Ovary (tissue), 9 donors: Measurements from ENCODE around the gene GALNT3. TPM values are rescaled to one million over a fixed set of nuclear protein-coding genes. Genes with fewer than 3 reads are reported as not detected.

Experiments
- DNase-seq, 5 donors: peaks; one replicate each; pipeline ENCODE4 v3.0.0-alpha.2; 2019 to 2020
- H3K27ac ChIP-seq, 2 donors: fragments of 200-600 bp; one replicate each; pipeline versions ENCODE4 v1.5.1 to v1.8.0; 2019 to 2022
- H3K27me3 ChIP-seq: fragments of 200-600 bp; one replicate; pipeline ENCODE4 v1.8.0; 2022
- H3K36me3 ChIP-seq: fragments of 200-600 bp; sonication (generic); one replicate; pipeline ENCODE4 v1.5.1; 2019
- H3K4me1 ChIP-seq: one replicate; pipeline ENCODE4 v1.8.1; 2013; ENCODE audit warnings: mild to moderate bottlenecking, moderate library complexity; ENCODE audit not compliant: insufficient read depth
- H3K4me3 ChIP-seq: fragments of 200-600 bp; sonication (generic); one replicate; pipeline ENCODE4 v1.5.1; 2017
- H3K9me3 ChIP-seq, 2 donors: fragments of 200-600 bp in 1 of 2; sonication (generic) in 1 of 2; one replicate each; pipeline versions ENCODE4 v1.5.1 to v1.8.1; 2013 to 2019; ENCODE audit warnings: mild to moderate bottlenecking in 1 of 2, moderate library complexity in 1 of 2
- EP300 ChIP-seq: sonication (generic); formaldehyde crosslinking; IDR thresholded peaks from one replicate; pipeline ENCODE4 v1.6.1; 2017; ENCODE audit warnings: antibody characterized with exemption
- POLR2A ChIP-seq: fragments of 450-650 bp; IDR thresholded peaks from one replicate; pipeline ENCODE4 v1.6.1; 2017; ENCODE audit warnings: antibody characterized with exemption, mild to moderate bottlenecking, moderate library complexity
- WGBS, 3 donors: extraction: QIAGEN DNeasy Blood & Tissue Kit in 1 of 3; methylation state at CpG; one replicate each; pipeline versions ENCODE4 v1.1.5 to v1.1.7; 2013 to 2017; 5-methylcytosine and 5-hydroxymethylcytosine counted together
- intact Hi-C, 4 donors: fragments of 100-400 bp; cut with DNase I; formaldehyde crosslinking; loops; one replicate each; pipeline versions ENCODE4 v1.11.0 to v1.15.1; 2022 to 2023
- polyA plus RNA-seq, 2 donors: library from polyadenylated mRNA; stranded (reverse); fragments of 200-250 nt in 1 of 2; fragments of 350-450 nt in 1 of 2; fragmentation: Illumina TruSeq in 1 of 2; extraction: RNeasy Lipid Tissue Mini Kit (QIAGEN cat#74804) in 1 of 2; gene quantifications; one replicate each; pipeline ENCODE4 v1.2.3, GENCODE V29; 2013 to 2014
- total RNA-seq, 7 donors: library from RNA; depleted of rRNA in 2 of 7; stranded (reverse); fragments of >200 nt in 2 of 7; fragmentation: NEBNext Ultra II Directional in 3 of 7; extraction: Animal tissue kit (Norgen Biotek cat#: 25700) in 3 of 7; gene quantifications; one replicate each; pipeline versions ENCODE4 v1.1.0 to v1.2.4, GENCODE V29; 2016 to 2023
- TF ChIP-seq, protein P1 (sequence below), 3 donors: fragments of 450-650 bp in 2 of 3; fragments of 200-600 bp in 1 of 3; IDR thresholded peaks; one replicate each; pipeline versions ENCODE4 v1.5.1 to v1.8.0; 2016 to 2022; ENCODE audit warnings: antibody characterized with exemption in 3 of 3, mild to moderate bottlenecking in 1 of 3
- donor health status: DM: no; HTN: no; CAD: no; lungs with moderate emphysema.
- donor health status: DM: no; HTN: no; CAD: no.
- donor health status: Bipolar disorder and iron deficiency.
- donor health status: DM: yes; HTN: yes; CAD: no.
- donor health status: DM: no; HTN: no; CAD: no.
- donor health status: DM: yes; HTN: yes; CAD: no.

GALNT3 gene
- total and polyA plus RNA-seq, 9 donors: 2.7 to 32.7 (median 5.2) TPM

DNA sequence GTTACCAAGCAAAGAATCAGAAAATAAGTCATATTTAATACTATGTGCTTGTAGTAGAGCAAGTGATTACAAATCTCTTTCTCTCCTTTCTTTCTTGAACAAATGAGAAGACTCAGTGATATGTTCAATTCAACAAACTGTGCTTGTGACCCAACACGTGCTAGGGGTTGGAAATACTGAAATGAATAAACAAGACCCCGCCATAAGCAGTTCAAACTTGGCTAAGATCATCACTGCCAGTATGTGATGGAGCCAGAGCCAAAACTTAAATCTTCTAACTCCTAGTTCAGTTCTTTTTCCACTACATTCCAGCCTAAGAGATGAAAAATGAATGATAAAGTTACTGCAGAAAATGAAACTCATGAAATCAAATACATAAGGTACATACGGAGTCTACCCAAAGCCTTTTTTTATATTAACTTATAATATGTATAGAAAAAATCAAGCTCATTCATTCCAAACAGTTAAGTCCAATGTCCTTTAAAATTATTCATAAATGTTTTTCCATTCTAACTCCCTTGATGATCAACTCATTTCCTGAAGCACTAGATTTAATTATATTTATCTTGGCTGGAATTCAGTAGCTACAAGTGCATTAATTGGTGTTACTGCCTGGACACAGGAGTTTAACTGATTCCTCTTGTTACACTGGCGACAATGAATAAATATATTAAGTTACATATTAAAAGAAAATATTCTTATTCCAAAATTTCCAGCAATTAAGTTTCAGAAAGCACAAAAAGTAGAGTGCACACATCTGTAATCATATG lies 36.0 kb downstream of the GALNT3 start:
- Histone ChIP-seq H3K27ac (no peak overlapping the region), H3K4me1 (no peaks in the 10 kb centered on the region)
- WGBS, 3 donors: 67 to 76% (median 71%) methylated on average over 4 of the region's 4 CpGs

DNA sequence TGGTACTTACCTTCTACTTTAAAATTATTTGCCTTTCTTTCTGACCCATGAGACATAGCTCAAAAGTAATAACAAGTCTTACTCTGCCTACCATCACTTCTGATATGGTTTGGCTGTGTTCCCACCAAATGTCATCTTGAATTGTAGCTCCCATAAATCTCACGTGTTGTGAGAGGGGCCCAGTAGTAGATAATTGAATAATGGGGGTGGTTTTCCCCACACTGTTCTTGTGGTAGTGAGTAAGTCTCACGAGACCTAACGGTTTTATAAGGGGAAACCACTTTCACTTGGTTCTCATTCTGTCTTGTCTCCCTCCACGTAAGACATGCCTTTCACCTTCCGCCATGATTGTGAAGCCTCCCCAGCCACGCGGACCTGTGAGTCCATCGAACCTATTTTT lies 47.5 kb downstream of the GALNT3 start:
- Histone ChIP-seq H3K4me3 (no peak overlapping the region), H3K9me3 (no peaks in the 10 kb centered on the region), H3K27ac (no peak overlapping the region), H3K4me1 (no peaks in the 10 kb centered on the region), H3K36me3 (no peaks in the 10 kb centered on the region), H3K27me3 (no peaks in the 10 kb centered on the region)
- intact Hi-C loops: no loop called here
- DNase-seq: no peak
- TF ChIP-seq EP300 (no peak), POLR2A (no peak)
- TF ChIP-seq, protein P1, sequence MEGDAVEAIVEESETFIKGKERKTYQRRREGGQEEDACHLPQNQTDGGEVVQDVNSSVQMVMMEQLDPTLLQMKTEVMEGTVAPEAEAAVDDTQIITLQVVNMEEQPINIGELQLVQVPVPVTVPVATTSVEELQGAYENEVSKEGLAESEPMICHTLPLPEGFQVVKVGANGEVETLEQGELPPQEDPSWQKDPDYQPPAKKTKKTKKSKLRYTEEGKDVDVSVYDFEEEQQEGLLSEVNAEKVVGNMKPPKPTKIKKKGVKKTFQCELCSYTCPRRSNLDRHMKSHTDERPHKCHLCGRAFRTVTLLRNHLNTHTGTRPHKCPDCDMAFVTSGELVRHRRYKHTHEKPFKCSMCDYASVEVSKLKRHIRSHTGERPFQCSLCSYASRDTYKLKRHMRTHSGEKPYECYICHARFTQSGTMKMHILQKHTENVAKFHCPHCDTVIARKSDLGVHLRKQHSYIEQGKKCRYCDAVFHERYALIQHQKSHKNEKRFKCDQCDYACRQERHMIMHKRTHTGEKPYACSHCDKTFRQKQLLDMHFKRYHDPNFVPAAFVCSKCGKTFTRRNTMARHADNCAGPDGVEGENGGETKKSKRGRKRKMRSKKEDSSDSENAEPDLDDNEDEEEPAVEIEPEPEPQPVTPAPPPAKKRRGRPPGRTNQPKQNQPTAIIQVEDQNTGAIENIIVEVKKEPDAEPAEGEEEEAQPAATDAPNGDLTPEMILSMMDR (IDR thresholded peaks at IDR 0.05): no peak
- 93 to 94% (median 94%) methylated on average over 8 of the region's 8 CpGs for WGBS, 3 donors

More for the DNA sequence above, 36.0 kb downstream of the GALNT3 start:
- Histone ChIP-seq H3K9me3 (no peaks in the 10 kb centered on the region), H3K4me3 (no peak overlapping the region), H3K27me3 (no peaks in the 10 kb centered on the region), H3K36me3 (no peaks in the 10 kb centered on the region)
- TF ChIP-seq, protein P1 (IDR thresholded peaks at IDR 0.05): no peak
- no peak for TF ChIP-seq EP300
- no peak for TF ChIP-seq POLR2A
- no peak for DNase-seq
- intact Hi-C loops: no loop called here

DNA sequence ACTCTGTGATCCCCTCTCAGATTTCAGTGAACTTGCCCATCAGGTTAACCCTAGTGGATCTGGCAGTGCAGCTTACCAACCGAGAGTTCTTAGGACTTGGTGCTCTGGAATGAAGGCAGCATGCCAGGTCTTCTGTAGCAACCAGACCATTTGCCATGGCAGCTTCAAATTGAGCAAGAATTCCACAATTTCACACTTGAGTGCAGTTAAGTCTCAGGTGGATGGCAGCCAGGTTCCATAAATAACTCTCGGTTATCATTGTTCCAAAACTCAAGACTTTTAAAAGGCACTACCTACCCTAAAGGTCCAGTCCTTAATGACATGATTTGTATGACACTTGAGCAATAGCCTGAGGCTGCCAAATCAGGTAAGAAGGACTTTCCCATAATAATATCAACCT lies 48.1 kb downstream of the GALNT3 start:
- DNase-seq: no peak
- H3K9me3 ChIP-seq: no peaks in the 10 kb centered on the region
- no peaks in the 10 kb centered on the region for H3K36me3 ChIP-seq
- H3K4me3 ChIP-seq: no peak overlapping the region
- H3K27ac ChIP-seq: no peak overlapping the region
- H3K27me3 ChIP-seq: no peaks in the 10 kb centered on the region
- TF ChIP-seq, protein P1 (IDR thresholded peaks at IDR 0.05): no peak
- TF ChIP-seq POLR2A (no peak), EP300 (no peak)
- H3K4me1 ChIP-seq: no peaks in the 10 kb centered on the region
- intact Hi-C loops: no loop called here
- WGBS, 3 donors: 60 to 78% (median 76%) methylated on average over 2 of the region's 2 CpGs

DNA sequence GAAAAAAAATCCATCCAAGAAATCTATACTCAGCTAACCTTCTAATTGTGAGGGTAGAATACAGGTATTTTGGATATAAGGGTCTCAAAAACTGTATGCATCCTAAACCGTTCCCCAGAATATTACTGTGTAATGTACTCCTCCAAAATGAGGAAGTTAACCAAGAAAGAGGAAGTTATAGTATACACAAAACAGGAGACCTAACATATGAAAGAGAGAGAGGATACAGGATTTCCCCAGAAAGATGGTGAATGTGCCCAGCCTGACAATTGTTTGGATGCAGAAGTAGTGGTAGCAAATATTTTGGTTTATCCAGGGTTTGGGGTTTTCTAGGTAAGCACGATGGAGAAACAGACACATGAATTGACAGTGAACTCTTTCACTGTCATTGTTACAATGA lies 50.6 kb downstream of the GALNT3 start:
- DNase-seq: no peak
- Histone ChIP-seq H3K9me3 (no peaks in the 10 kb centered on the region), H3K4me3 (no peak overlapping the region), H3K27ac (no peak overlapping the region), H3K27me3 (no peaks in the 10 kb centered on the region), H3K4me1 (no peaks in the 10 kb centered on the region), H3K36me3 (no peaks in the 10 kb centered on the region)
- intact Hi-C loops: no loop called here
- 82 to 92% (median 91%) methylated on average over 2 of the region's 2 CpGs for WGBS, 3 donors
- TF ChIP-seq EP300 (no peak), POLR2A (no peak)
- TF ChIP-seq, protein P1 (IDR thresholded peaks at IDR 0.05): no peak
